ENCODE measurements around the gene SRM.
"Not testable (repeated sequence)": the region's sequence is repeated elsewhere in the genome, so short reads cannot be mapped to it uniquely, and the experiment has no call there.

Gene SRM

GRCh38 chr1:11059968-11060830 is at the start of gene SRM:
SRM (minus strand) TSS chr1:11060018; CDS start chr1:11059943, 75 bp downstream.
- H3K27ac ChIP-seq (ENCODE audit: low read length): peak within 1 kb of the TSS; percentile 76

DNA sequence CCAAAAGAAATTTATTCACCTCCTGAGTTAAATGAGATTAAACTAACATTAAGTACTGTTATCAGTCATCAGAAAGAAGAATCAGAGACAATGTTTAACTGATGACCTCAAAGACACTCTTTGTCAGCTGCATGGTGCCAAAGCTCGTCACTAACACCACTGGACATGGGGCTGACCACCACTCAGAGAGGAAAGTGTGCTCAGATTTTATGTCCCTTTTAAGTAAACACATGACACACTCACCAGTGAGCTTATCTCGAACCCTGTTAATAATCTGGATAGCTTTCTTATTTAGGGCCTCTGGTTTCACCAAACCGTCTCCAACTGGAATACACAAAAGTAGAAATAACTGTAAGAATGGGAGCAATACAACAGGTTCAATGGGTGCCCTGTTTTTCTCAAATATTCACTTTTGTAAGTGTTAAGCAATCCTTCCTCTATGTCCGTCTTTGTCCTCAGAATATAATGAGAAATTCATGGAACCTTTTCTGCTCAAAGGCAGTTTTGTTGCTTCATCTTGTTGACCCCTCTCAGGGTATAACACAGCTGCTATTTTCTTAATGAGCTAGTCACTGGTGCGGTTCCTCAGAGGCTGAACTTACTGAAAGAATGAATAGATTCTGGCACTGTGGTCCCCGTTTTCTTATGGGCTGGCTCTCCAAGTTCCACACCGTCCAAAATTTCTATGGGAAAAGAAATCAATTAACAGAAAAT is 49.4 kb upstream of the SRM start:
- no peaks in the 10 kb centered on the region for H3K27me3 ChIP-seq (ENCODE audit: low read depth, low read length)
- H3K27ac ChIP-seq (ENCODE audit: low read length): no peak overlapping the region
- peaks cover 60 to 72% of the 10 kb centered on the region in 2 donors for H3K36me3 ChIP-seq (ENCODE audit: control insufficient read depth in 1 of 2, insufficient read depth in 2 of 2, low read length in 2 of 2)
- no peak overlapping the region for H3K4me3 ChIP-seq (ENCODE audit: low read depth in 1 of 2, low read length in 2 of 2)
- H3K4me1 ChIP-seq (ENCODE audit: control insufficient read depth in 1 of 2, insufficient read depth in 2 of 2, low read length in 2 of 2): no peaks in the 10 kb centered on the region
- no peaks in the 10 kb centered on the region for H3K9me3 ChIP-seq (ENCODE audit: control insufficient read depth in 1 of 2, low read length in 2 of 2)

More at GRCh38 chr1:11059968-11060830, at the start of gene SRM:
- peaks cover 11 to 26% of the 10 kb centered on the region in 2 donors for H3K36me3 ChIP-seq (ENCODE audit: control insufficient read depth in 1 of 2, insufficient read depth in 2 of 2, low read length in 2 of 2)
- H3K4me1 ChIP-seq (ENCODE audit: control insufficient read depth in 1 of 2, insufficient read depth in 2 of 2, low read length in 2 of 2): peaks cover 0 to 24% of the 10 kb centered on the region in 2 donors
- H3K27me3 ChIP-seq (ENCODE audit: low read depth, low read length): no peaks in the 10 kb centered on the region
- H3K9me3 ChIP-seq (ENCODE audit: control insufficient read depth in 1 of 2, low read length in 2 of 2): no peaks in the 10 kb centered on the region
- H3K4me3 ChIP-seq (ENCODE audit: low read depth in 1 of 2, low read length in 2 of 2): peak within 1 kb of the TSS; percentile 92 to 93

GRCh38 chr1:11107599-11107998 is 47.8 kb upstream of the SRM start:
- peaks cover 50 to 60% of the 10 kb centered on the region in 2 donors for H3K36me3 ChIP-seq (ENCODE audit: control insufficient read depth in 1 of 2, insufficient read depth in 2 of 2, low read length in 2 of 2)
- H3K27ac ChIP-seq (ENCODE audit: low read length): no peak overlapping the region

DNA sequence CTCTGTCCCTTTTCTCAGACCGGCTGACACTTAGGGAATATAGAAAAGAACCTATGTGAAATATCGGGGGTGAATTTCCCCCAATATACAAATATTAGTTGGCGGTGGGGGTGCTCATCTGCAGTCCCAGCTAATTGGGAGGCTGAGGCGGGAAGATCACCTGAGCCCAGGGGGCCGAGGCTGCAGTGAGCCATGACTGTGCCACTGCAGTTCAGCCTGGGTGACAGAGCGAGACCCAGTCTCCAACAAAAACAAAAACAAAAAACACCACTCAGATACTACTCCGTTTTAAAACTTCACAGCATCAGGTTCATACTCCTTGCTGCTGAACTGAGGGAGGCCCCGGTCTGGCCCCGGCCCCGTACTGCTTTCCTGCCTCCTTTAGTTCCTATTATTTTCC is 45.8 kb upstream of the SRM start:
- no peak overlapping the region for H3K27ac ChIP-seq (ENCODE audit: low read length)
- no peaks in the 10 kb centered on the region for H3K27me3 ChIP-seq (ENCODE audit: low read depth, low read length)
- no peaks in the 10 kb centered on the region for H3K4me1 ChIP-seq (ENCODE audit: control insufficient read depth in 1 of 2, insufficient read depth in 2 of 2, low read length in 2 of 2)
- H3K4me3 ChIP-seq (ENCODE audit: low read depth in 1 of 2, low read length in 2 of 2): no peak overlapping the region
- peaks cover 35 to 40% of the 10 kb centered on the region in 2 donors for H3K36me3 ChIP-seq (ENCODE audit: control insufficient read depth in 1 of 2, insufficient read depth in 2 of 2, low read length in 2 of 2)
- no peaks in the 10 kb centered on the region for H3K9me3 ChIP-seq (ENCODE audit: control insufficient read depth in 1 of 2, low read length in 2 of 2)

More at GRCh38 chr1:11107599-11107998, 47.8 kb upstream of the SRM start:
- no peaks in the 10 kb centered on the region for H3K9me3 ChIP-seq (ENCODE audit: control insufficient read depth in 1 of 2, low read length in 2 of 2)
- H3K27me3 ChIP-seq (ENCODE audit: low read depth, low read length): no peaks in the 10 kb centered on the region
- no peaks in the 10 kb centered on the region for H3K4me1 ChIP-seq (ENCODE audit: control insufficient read depth in 1 of 2, insufficient read depth in 2 of 2, low read length in 2 of 2)
- H3K4me3 ChIP-seq (ENCODE audit: low read depth in 1 of 2, low read length in 2 of 2): no peak overlapping the region

DNA sequence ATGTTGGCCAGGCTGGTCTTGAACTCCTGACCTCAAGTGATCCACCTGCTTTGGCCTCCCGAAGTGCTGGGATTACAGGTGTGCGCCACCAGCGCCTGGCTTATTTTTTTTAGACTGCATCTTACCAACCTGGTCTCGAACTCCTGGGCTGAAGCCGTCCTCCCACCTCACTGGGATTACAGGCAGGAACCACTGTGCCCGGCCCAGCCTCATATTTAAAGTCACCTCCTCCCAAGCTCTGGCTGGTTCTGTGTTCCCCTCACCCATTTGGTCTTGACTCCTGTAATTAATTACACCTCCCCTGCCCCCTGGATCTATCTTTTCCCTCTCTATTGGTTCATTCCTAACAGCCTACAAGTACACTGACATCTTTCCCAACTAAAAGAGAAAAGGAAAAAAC is 41.5 kb upstream of the SRM start:
- no peak overlapping the region for H3K4me3 ChIP-seq (ENCODE audit: low read depth in 1 of 2, low read length in 2 of 2)
- no peaks in the 10 kb centered on the region for H3K9me3 ChIP-seq (ENCODE audit: control insufficient read depth in 1 of 2, low read length in 2 of 2)
- peaks cover 7 to 17% of the 10 kb centered on the region in 2 donors for H3K4me1 ChIP-seq (ENCODE audit: control insufficient read depth in 1 of 2, insufficient read depth in 2 of 2, low read length in 2 of 2)
- H3K27me3 ChIP-seq (ENCODE audit: low read depth, low read length): no peaks in the 10 kb centered on the region
- peaks cover 8 to 17% of the 10 kb centered on the region in 2 donors for H3K36me3 ChIP-seq (ENCODE audit: control insufficient read depth in 1 of 2, insufficient read depth in 2 of 2, low read length in 2 of 2)
- H3K27ac ChIP-seq (ENCODE audit: low read length): no peak overlapping the region

DNA sequence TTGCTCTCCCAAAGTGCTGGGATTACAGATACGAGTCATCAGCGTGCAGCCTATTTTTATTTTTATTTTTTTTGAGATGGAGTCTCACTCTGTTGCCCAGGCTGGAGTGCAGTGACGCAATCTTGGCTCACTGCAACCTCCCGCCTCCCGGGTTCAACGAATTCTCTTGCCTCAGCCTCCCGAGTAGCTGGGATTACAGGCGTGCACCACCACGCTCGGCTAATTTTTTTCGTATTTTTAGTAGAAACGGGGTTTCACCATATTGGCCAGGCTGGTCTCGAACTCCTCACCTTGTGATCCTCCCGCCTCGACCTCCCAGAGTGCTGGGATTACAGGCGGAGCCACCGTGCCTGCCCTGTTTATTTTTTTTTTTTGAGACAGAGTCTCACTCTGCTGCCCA is 41.0 kb upstream of the SRM start:
- H3K4me1 ChIP-seq (ENCODE audit: control insufficient read depth in 1 of 2, insufficient read depth in 2 of 2, low read length in 2 of 2): peaks cover 7 to 17% of the 10 kb centered on the region in 2 donors
- peaks cover 4 to 17% of the 10 kb centered on the region in 2 donors for H3K36me3 ChIP-seq (ENCODE audit: control insufficient read depth in 1 of 2, insufficient read depth in 2 of 2, low read length in 2 of 2)
- H3K27me3 ChIP-seq (ENCODE audit: low read depth, low read length); H3K4me3 ChIP-seq (ENCODE audit: low read depth in 1 of 2, low read length in 2 of 2); H3K27ac ChIP-seq (ENCODE audit: low read length); H3K9me3 ChIP-seq (ENCODE audit: control insufficient read depth in 1 of 2, low read length in 2 of 2): not testable (repeated sequence)

- Histone ChIP-seq H3K4me1 (ENCODE audit: control insufficient read depth in 1 of 2, insufficient read depth in 2 of 2, low read length in 2 of 2) (peaks cover 7 to 17% of the 10 kb centered on the region in 2 donors), H3K27me3 (ENCODE audit: low read depth, low read length) (no peaks in the 10 kb centered on the region), H3K27ac (ENCODE audit: low read length) (no peak overlapping the region), H3K9me3 (ENCODE audit: control insufficient read depth in 1 of 2, low read length in 2 of 2) (no peaks in the 10 kb centered on the region), H3K4me3 (ENCODE audit: low read depth in 1 of 2, low read length in 2 of 2) (peak overlapping the region; percentile 86 to 100), H3K36me3 (ENCODE audit: control insufficient read depth in 1 of 2, insufficient read depth in 2 of 2, low read length in 2 of 2) (peaks cover 4 to 16% of the 10 kb centered on the region in 2 donors)
These were observed 40.3 kb upstream of the SRM start for GRCh38 chr1:11100149-11100493.

DNA sequence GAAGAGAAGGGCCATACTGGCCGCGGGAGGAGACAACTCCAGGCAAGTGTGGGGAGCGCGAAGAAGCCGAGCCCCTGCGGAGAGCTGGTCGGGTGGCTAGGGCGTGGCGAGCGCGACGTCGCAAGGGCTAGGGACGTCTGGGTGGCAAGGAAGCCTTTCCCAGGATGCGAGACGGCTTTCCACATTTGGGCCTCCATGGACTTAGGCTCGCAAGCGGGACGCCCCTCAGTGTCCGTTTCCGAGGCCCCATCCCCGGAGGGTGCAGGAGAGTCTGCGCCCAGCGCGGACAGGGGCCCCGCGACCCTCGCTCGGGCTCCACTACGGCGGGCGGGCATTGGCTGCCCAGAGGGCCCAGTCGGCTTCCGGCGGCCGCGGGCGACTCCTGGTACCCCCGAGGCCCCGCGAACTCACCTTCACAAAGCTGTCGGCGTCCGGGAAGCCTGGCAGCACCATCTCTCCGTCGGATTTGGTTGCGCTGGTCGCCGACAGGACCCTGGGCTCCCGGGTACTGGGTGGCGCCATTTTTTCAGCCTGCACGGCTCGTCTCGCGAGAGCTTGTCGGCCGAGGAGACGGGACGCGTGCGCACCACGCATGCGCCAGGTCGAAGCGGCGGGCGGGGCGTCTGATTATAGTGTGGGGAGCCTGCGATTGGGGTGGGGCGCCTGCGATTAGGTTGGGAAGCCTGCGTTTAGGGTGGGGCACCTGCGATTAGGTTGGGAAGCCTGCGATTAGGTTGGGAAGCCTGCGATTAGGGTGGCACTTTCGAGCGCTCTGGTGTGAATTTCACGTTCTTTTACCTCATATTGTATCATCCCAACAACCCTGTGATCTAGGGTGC is 39.7 kb upstream of the SRM start, which contains the start of gene EXOSC10:
EXOSC10 (minus strand) TSS at position 560 of the 839 bp plus-strand sequence; CDS start at position 522, 38 bp downstream.
- Histone ChIP-seq H3K27me3 (ENCODE audit: low read depth, low read length) (no peaks in the 10 kb centered on the region), H3K27ac (ENCODE audit: low read length) (peak within 1 kb of the TSS; percentile 47), H3K4me3 (ENCODE audit: low read depth in 1 of 2, low read length in 2 of 2) (peak within 1 kb of the TSS; percentile 86 to 100), H3K4me1 (ENCODE audit: control insufficient read depth in 1 of 2, insufficient read depth in 2 of 2, low read length in 2 of 2) (peaks cover 7 to 17% of the 10 kb centered on the region in 2 donors), H3K36me3 (ENCODE audit: control insufficient read depth in 1 of 2, insufficient read depth in 2 of 2, low read length in 2 of 2) (peaks cover 4 to 16% of the 10 kb centered on the region in 2 donors), H3K9me3 (ENCODE audit: control insufficient read depth in 1 of 2, low read length in 2 of 2) (no peaks in the 10 kb centered on the region)

DNA sequence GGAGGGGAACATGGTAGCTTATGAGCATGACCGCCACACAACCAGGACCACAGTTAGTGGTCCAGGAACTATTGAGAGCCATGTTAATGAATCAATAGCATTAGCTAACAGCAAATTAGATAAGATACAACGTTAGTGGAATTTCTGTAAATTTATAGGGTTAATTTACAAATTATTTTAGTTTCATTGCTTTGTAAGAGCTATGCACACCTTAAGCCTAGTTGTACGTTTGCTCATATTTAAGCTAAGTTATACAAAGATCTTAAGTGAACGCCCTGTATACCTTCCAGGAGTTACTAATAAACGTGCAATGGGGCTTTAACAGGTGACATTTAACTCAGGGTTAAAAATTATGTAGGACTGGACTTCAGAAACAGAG is 39.1 kb upstream of the SRM start:
- Histone ChIP-seq H3K4me1 (ENCODE audit: control insufficient read depth in 1 of 2, insufficient read depth in 2 of 2, low read length in 2 of 2) (peaks cover 7 to 17% of the 10 kb centered on the region in 2 donors), H3K36me3 (ENCODE audit: control insufficient read depth in 1 of 2, insufficient read depth in 2 of 2, low read length in 2 of 2) (peaks cover 5 to 19% of the 10 kb centered on the region in 2 donors), H3K4me3 (ENCODE audit: low read depth in 1 of 2, low read length in 2 of 2) (peak overlapping the region; percentile 86 to 100), H3K27ac (ENCODE audit: low read length) (peak overlapping the region; percentile 47), H3K27me3 (ENCODE audit: low read depth, low read length) (no peaks in the 10 kb centered on the region), H3K9me3 (ENCODE audit: control insufficient read depth in 1 of 2, low read length in 2 of 2) (no peaks in the 10 kb centered on the region)

DNA sequence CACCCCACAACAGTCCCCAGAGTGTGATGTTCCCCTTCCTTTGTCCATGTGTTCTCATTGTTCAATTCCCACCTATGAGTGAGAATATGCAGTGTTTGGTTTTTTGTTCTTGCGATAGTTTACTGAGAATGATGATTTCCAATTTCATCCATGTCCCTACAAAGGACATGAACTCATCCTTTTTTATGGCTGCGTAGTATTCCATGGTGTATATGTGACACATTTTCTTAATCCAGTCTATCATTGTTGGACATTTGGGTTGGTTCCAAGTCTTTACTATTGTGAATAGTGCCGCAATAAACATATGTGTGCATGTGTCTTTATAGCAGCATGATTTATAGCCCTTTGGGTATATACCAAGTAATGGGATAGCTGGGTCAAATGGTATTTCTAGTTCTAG is 24.0 kb upstream of the SRM start:
- H3K4me3 ChIP-seq (ENCODE audit: low read depth in 1 of 2, low read length in 2 of 2); H3K4me1 ChIP-seq (ENCODE audit: control insufficient read depth in 1 of 2, insufficient read depth in 2 of 2, low read length in 2 of 2); H3K27me3 ChIP-seq (ENCODE audit: low read depth, low read length); H3K9me3 ChIP-seq (ENCODE audit: control insufficient read depth in 1 of 2, low read length in 2 of 2); H3K27ac ChIP-seq (ENCODE audit: low read length): not testable (repeated sequence)
- peaks cover 48 to 61% of the 10 kb centered on the region in 2 donors for H3K36me3 ChIP-seq (ENCODE audit: control insufficient read depth in 1 of 2, insufficient read depth in 2 of 2, low read length in 2 of 2)

DNA sequence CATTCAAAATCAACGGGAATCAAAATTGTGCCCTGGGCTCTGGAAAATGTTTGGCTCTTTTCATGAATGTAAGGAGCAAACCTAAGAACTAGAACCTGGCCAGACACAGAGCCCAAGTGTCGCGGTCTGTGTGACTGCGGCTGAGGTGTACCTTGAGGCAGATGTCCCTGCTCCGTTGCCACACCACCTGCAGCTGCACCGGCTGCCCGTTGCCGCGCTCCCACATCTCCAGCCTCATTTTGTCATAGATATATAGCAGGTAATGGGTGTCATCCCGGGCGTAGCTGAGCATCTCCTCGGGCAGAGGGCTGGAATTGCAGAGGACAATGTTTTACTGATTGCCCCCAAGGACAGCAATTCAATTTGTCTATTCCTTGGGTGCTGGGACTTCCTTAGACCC is 21.1 kb upstream of the SRM start:
- Histone ChIP-seq H3K4me1 (ENCODE audit: control insufficient read depth in 1 of 2, insufficient read depth in 2 of 2, low read length in 2 of 2) (no peaks in the 10 kb centered on the region), H3K27ac (ENCODE audit: low read length) (no peak overlapping the region), H3K9me3 (ENCODE audit: control insufficient read depth in 1 of 2, low read length in 2 of 2) (no peaks in the 10 kb centered on the region), H3K4me3 (ENCODE audit: low read depth in 1 of 2, low read length in 2 of 2) (no peak overlapping the region), H3K27me3 (ENCODE audit: low read depth, low read length) (no peaks in the 10 kb centered on the region), H3K36me3 (ENCODE audit: control insufficient read depth in 1 of 2, insufficient read depth in 2 of 2, low read length in 2 of 2) (peaks cover 39 to 67% of the 10 kb centered on the region in 2 donors)

Data from muscle layer of duodenum (tissue), 2 donors.